ENCODE measurements around the gene PCDH10.

The PCDH10 gene

DNA sequence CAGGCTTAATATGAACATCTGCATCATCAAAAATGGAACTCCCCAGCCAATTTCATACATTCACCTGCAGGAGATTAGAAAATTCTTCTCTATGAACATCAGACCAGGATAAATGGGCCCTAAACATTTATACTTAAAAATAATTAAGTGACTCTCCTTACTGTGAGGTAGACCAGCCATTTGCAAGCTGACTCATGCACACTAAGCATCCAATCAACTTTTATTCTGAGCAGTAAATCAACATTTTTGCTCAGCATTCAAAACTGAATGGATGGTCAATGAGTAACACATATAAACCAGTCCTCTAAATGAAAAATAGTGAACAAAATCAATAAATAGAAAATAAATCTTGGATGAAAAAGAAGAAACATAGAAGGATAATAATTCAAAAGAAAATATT, 19.9 kb upstream of the PCDH10 start:
- TF ChIP-seq, protein P1, sequence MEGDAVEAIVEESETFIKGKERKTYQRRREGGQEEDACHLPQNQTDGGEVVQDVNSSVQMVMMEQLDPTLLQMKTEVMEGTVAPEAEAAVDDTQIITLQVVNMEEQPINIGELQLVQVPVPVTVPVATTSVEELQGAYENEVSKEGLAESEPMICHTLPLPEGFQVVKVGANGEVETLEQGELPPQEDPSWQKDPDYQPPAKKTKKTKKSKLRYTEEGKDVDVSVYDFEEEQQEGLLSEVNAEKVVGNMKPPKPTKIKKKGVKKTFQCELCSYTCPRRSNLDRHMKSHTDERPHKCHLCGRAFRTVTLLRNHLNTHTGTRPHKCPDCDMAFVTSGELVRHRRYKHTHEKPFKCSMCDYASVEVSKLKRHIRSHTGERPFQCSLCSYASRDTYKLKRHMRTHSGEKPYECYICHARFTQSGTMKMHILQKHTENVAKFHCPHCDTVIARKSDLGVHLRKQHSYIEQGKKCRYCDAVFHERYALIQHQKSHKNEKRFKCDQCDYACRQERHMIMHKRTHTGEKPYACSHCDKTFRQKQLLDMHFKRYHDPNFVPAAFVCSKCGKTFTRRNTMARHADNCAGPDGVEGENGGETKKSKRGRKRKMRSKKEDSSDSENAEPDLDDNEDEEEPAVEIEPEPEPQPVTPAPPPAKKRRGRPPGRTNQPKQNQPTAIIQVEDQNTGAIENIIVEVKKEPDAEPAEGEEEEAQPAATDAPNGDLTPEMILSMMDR (IDR thresholded peaks at IDR 0.05; ENCODE audit: low read length, missing control alignments) = no peak
- peak; percentile 10 for DNase-seq (ENCODE audit: low read depth)
- H3K4me3 ChIP-seq (replicated peaks; ENCODE audit: low read depth, low read length) = no peak overlapping the region

DNA sequence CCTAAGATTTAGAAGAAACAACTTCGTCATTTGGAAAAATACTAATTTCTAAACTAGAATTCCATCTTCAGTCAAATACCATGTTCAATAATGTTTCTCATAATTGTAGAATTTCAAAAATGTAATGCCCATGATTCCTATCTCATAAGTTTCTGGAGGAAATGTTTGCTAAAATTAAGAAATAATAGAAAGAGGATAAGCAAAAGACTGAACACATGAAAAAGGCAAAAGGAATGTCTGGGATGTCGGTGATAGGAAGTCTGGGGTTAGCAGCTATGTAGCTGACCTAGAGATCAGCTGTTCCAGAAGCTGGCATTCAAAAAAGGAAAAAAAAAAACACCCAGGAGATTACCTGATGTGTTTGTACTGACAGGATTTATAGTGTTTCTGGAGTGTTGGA, 18.9 kb upstream of the PCDH10 start:
- DNase-seq (ENCODE audit: low read depth) = peak; percentile 80
- no peak overlapping the region for H3K4me3 ChIP-seq (replicated peaks; ENCODE audit: low read depth, low read length)
- TF ChIP-seq, protein P1 (IDR thresholded peaks at IDR 0.05; ENCODE audit: low read length, missing control alignments) = no peak

DNA sequence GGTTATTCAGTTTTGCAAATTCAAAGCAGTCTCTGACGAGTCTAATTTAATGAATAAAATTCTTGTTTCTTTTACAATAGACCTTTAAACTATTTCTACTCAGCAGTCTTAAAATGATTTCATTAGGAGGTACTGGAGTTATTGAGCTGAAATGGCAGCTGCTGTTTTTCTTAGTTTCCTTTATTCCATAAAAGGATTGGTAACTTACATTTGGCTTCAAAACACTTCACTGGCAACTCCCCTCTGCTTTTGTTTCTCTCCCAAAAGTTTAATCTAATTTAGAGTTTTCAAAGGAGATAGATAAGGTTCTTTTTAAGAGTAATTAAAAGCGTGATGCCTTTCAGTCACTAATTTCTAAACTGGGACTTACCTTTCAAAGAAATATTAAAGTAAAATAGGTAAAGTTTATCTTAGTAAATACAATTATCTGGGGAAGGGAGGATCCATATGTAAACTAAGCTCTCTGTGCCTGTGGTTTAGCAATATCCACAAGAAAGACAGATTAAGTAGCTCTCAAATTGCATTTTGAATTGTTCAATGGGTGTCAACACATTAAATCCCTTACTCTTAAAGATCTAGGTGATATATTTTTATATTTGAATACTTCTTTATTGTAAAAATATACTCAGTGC, 17.1 kb upstream of the PCDH10 start:
- no peak overlapping the region for H3K4me3 ChIP-seq (replicated peaks; ENCODE audit: low read depth, low read length)
- DNase-seq (ENCODE audit: low read depth) = peak; percentile 32
- TF ChIP-seq, protein P1 (IDR thresholded peaks at IDR 0.05; ENCODE audit: low read length, missing control alignments) = no peak

DNA sequence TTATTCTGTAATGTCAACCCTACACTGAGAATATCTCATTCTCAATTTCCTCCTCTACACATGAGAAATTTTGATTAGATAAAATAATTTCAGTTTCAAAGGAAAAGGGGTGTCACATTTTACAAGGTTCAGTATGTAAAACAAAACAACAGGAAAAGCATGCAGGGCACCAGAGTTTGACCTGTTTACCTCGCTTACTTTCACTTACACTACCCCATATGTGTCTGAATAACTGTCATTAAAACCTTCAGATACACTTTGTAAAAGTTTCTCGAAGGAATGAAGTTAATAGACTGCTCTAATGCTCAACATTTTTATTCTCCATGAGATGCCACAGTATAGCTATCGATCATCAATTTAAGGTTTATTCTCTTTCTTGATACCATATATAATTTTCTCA, 12.3 kb upstream of the PCDH10 start:
- no peak overlapping the region for H3K4me3 ChIP-seq (replicated peaks; ENCODE audit: low read depth, low read length)
- TF ChIP-seq, protein P1 (IDR thresholded peaks at IDR 0.05; ENCODE audit: low read length, missing control alignments) = no peak
- DNase-seq (ENCODE audit: low read depth) = no peak

DNA sequence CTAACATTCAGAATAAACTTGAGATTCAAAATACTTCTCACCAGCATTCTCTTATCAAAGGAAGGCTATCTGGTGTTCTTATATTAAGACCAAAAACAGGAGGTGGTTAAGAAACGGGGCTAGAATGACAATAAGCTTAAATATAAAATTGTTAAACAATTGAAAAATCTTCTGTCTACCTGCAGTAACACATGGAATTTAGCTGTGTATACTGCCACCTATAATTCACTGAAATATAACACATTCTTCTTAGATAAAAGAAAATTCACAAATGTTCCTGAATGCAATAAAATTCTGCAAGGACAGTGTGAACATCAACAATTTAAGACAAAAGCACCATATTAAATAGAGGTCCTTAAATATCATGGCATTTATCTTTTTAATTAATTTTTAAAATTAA, 11.5 kb upstream of the PCDH10 start:
- no peak overlapping the region for H3K4me3 ChIP-seq (replicated peaks; ENCODE audit: low read depth, low read length)
- peak; percentile 27 for DNase-seq (ENCODE audit: low read depth)
- TF ChIP-seq, protein P1 (IDR thresholded peaks at IDR 0.05; ENCODE audit: low read length, missing control alignments) = peak; percentile 27

DNA sequence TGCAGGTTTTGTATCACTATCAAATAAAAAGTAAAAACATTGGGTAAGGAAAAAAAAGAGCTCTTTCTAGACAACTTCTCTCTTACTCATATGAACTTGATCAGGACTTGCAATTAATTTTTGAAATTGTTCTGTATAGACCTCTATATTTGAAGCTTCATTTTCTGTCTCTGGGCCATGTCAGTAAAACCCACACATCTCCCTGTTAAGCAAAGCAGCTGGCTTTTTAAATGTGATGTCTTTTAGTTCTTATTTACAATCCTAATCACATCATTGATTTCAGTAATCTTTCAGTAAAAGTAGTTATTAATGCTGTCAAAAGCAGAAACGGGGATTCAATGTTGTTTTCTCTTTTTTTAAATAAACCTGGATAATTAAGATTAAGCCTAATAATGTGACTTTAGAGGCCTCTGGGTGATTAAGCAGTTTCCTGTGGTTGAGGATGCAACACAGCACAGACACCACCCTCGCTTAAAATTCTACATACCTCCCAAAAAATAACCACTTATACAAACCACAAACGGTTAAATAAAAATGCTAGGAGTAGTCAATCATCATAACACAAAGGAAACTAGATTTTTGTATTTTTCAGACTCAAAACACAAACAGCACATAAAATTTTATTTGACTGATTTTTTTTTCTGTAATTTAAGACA, 5.2 kb upstream of the PCDH10 start:
- H3K4me3 ChIP-seq (replicated peaks; ENCODE audit: low read depth, low read length) = no peak overlapping the region
- no peak for DNase-seq (ENCODE audit: low read depth)
- TF ChIP-seq, protein P1 (IDR thresholded peaks at IDR 0.05; ENCODE audit: low read length, missing control alignments) = no peak

DNA sequence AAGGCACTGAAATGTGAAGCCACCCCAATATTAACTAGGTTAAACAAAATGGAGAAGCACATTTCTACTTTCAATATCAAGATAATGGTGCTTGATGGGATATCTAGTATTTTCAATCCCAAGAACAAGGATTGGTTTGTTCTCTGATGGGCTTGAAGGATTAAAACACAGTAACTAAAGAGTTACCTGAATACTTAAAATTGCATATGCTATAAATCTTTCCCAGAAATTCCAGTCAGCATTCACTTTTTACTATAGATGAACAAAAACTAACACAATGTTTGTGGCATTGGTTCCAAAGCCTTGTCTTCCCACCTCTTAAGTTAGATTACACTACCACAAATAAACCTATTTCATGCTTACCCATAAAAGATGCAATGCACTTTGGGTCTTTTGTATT, 3.9 kb upstream of the PCDH10 start:
- no peak for DNase-seq (ENCODE audit: low read depth)
- TF ChIP-seq, protein P1 (IDR thresholded peaks at IDR 0.05; ENCODE audit: low read length, missing control alignments) = no peak
- H3K4me3 ChIP-seq (replicated peaks; ENCODE audit: low read depth, low read length) = no peak overlapping the region

All from fibroblast of pulmonary artery (primary cell).